Lower leg skin (tissue), 3 donors: ENCODE data around the gene ADI1.

Experiments
- POLR2A ChIP-seq, 2 donors: fragments of 450-650 bp; IDR thresholded peaks; one replicate each; pipeline ENCODE4 v1.6.1; 2016 to 2017; ENCODE audit warnings: antibody characterized with exemption in 2 of 2, mild to moderate bottlenecking in 1 of 2, moderate library complexity in 1 of 2
- TF ChIP-seq, protein P1 (sequence below), 3 donors: fragments of 450-650 bp; IDR thresholded peaks; one replicate each; pipeline ENCODE4 v1.5.1; 2016; ENCODE audit warnings: antibody characterized with exemption in 3 of 3, mild to moderate bottlenecking in 3 of 3, moderate library complexity in 2 of 3

GRCh38 chr2:3553946-3554345 is 34.6 kb upstream of the ADI1 start:
- TF ChIP-seq, protein P1, sequence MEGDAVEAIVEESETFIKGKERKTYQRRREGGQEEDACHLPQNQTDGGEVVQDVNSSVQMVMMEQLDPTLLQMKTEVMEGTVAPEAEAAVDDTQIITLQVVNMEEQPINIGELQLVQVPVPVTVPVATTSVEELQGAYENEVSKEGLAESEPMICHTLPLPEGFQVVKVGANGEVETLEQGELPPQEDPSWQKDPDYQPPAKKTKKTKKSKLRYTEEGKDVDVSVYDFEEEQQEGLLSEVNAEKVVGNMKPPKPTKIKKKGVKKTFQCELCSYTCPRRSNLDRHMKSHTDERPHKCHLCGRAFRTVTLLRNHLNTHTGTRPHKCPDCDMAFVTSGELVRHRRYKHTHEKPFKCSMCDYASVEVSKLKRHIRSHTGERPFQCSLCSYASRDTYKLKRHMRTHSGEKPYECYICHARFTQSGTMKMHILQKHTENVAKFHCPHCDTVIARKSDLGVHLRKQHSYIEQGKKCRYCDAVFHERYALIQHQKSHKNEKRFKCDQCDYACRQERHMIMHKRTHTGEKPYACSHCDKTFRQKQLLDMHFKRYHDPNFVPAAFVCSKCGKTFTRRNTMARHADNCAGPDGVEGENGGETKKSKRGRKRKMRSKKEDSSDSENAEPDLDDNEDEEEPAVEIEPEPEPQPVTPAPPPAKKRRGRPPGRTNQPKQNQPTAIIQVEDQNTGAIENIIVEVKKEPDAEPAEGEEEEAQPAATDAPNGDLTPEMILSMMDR (IDR thresholded peaks at IDR 0.05): no peak
- no peak for TF ChIP-seq POLR2A (IDR thresholded peaks at IDR 0.05)
